ENCODE measurements around the gene ARHGAP5. TPM values are rescaled to one million over a fixed set of nuclear protein-coding genes. Genes with fewer than 3 reads are reported as not detected.

Gene ARHGAP5
- total RNA-seq, 1 donor from 2014 or later = 97.9 TPM

- intact Hi-C loops (cut with DNase I) = no loop called here
- Histone ChIP-seq H3K4me3 (no peak overlapping the region), H3K9me3 (no peaks in the 10 kb centered on the region), H3K27ac (no peak overlapping the region), H3K27me3 (ENCODE audit: low read depth) (no peaks in the 10 kb centered on the region), H3K4me1 (no peaks in the 10 kb centered on the region), H3K36me3 (no peaks in the 10 kb centered on the region)
- DNase-seq (no peak), ATAC-seq (no peak)
- TF ChIP-seq, protein P1, sequence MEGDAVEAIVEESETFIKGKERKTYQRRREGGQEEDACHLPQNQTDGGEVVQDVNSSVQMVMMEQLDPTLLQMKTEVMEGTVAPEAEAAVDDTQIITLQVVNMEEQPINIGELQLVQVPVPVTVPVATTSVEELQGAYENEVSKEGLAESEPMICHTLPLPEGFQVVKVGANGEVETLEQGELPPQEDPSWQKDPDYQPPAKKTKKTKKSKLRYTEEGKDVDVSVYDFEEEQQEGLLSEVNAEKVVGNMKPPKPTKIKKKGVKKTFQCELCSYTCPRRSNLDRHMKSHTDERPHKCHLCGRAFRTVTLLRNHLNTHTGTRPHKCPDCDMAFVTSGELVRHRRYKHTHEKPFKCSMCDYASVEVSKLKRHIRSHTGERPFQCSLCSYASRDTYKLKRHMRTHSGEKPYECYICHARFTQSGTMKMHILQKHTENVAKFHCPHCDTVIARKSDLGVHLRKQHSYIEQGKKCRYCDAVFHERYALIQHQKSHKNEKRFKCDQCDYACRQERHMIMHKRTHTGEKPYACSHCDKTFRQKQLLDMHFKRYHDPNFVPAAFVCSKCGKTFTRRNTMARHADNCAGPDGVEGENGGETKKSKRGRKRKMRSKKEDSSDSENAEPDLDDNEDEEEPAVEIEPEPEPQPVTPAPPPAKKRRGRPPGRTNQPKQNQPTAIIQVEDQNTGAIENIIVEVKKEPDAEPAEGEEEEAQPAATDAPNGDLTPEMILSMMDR (IDR thresholded peaks at IDR 0.05) = no peak
Observed at GRCh38 chr14:32050878-32051277, 26.2 kb upstream of the ARHGAP5 start.

- TF ChIP-seq, protein P1 (IDR thresholded peaks at IDR 0.05) = no peak
- no peak for DNase-seq
- Histone ChIP-seq H3K27me3 (ENCODE audit: low read depth) (no peaks in the 10 kb centered on the region), H3K4me1 (no peaks in the 10 kb centered on the region), H3K27ac (no peak overlapping the region), H3K36me3 (no peaks in the 10 kb centered on the region), H3K9me3 (no peaks in the 10 kb centered on the region), H3K4me3 (no peak overlapping the region)
- no peak for ATAC-seq
- intact Hi-C loops (cut with DNase I) = no loop called here
Observed at GRCh38 chr14:32054536-32054935, 22.6 kb upstream of the ARHGAP5 start.

DNA sequence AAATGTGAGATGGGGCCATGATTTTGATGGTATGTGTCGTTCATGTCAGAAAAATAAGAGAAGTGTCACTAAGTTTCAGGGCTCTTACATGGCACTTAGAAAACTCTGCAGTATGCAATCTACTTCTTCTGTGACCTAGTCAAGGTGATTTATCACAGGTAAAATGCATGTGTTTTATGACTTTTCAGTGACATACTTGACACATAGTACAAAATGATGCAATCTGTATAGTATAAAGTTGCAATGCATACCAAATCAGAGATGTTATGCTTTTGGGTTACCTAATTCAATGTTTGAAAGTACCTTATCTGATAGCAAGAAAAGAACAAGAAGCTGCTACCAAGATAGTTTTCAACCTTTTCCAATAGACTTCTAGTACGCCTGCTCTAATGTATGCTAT lies 21.9 kb upstream of the ARHGAP5 start:
- intact Hi-C loops (cut with DNase I) = no loop called here
- Histone ChIP-seq H3K4me1 (no peaks in the 10 kb centered on the region), H3K9me3 (no peaks in the 10 kb centered on the region), H3K36me3 (no peaks in the 10 kb centered on the region), H3K27me3 (ENCODE audit: low read depth) (no peaks in the 10 kb centered on the region), H3K4me3 (no peak overlapping the region), H3K27ac (no peak overlapping the region)
- no peak for DNase-seq
- TF ChIP-seq, protein P1 (IDR thresholded peaks at IDR 0.05) = no peak
- no peak for ATAC-seq

DNA sequence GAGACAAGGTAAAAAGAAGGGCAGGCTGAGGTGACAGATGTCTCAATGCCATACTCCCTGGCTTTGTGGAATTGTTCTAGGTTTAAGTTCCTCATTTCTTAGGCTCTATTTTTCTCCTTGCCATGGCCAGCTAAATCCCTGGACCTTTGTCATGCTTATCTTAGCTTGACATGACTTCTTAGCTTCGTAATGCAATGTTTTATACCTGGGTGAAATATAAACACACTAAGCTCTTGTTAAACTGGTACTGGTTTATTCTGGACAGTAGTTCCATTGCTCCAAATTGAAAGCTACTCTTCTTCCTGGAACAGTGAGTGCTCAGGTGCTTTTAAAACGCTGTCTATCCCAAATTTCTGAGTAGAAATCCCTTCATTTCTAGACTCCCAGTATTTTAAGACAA lies 17.4 kb upstream of the ARHGAP5 start:
- Histone ChIP-seq H3K27ac (no peak overlapping the region), H3K4me1 (no peaks in the 10 kb centered on the region), H3K36me3 (no peaks in the 10 kb centered on the region), H3K9me3 (no peaks in the 10 kb centered on the region), H3K4me3 (no peak overlapping the region), H3K27me3 (ENCODE audit: low read depth) (no peaks in the 10 kb centered on the region)
- intact Hi-C loops (cut with DNase I) = no loop called here
- DNase-seq (no peak), ATAC-seq (no peak)
- TF ChIP-seq, protein P1 (IDR thresholded peaks at IDR 0.05) = no peak

- Histone ChIP-seq H3K4me3 (no peak overlapping the region), H3K36me3 (no peaks in the 10 kb centered on the region), H3K27ac (no peak overlapping the region), H3K4me1 (no peaks in the 10 kb centered on the region), H3K27me3 (ENCODE audit: low read depth) (no peaks in the 10 kb centered on the region), H3K9me3 (no peaks in the 10 kb centered on the region)
- ATAC-seq = no peak
- no peak for DNase-seq
- TF ChIP-seq, protein P1 (IDR thresholded peaks at IDR 0.05) = no peak
- intact Hi-C loops (cut with DNase I) = no loop called here
Observed at GRCh38 chr14:32064931-32065330, 12.2 kb upstream of the ARHGAP5 start.

GRCh38 chr14:32068708-32069107 lies 8.4 kb upstream of the ARHGAP5 start:
- no peak for ATAC-seq
- Histone ChIP-seq H3K27me3 (ENCODE audit: low read depth) (no peaks in the 10 kb centered on the region), H3K36me3 (no peaks in the 10 kb centered on the region), H3K4me1 (no peaks in the 10 kb centered on the region), H3K9me3 (no peaks in the 10 kb centered on the region), H3K27ac (no peak overlapping the region), H3K4me3 (no peak overlapping the region)
- TF ChIP-seq, protein P1 (IDR thresholded peaks at IDR 0.05) = no peak
- DNase-seq = no peak
- intact Hi-C loops (cut with DNase I) = no loop called here

Data from lower lobe of right lung (tissue), 2 donors.